Panc1 (cell line): Measurements from ENCODE around the gene CHST9. TPM values are rescaled to one million over a fixed set of nuclear protein-coding genes. Genes with fewer than 3 reads are reported as not detected.

Source experiments
- ATAC-seq: fragments of 200-7000 bp; cut with Tn5 transposase; 2 replicates; pipeline ENCODE4 v1.9.1; 2020; ENCODE audit warnings: mild to moderate bottlenecking, moderate library complexity
- BruUV-seq: library from RNA; stranded (reverse); fragments of 400-500 nt; replicated peaks from 2 replicates; lab custom pipeline; 2021; lab: Mats Ljungman, UMichigan
- CTCF ChIA-PET: fragments of 300-600 bp; sonication (Branson Sonifier 250); formaldehyde crosslinking; loops from one replicate; lab custom pipeline; 2022; ENCODE audit warnings: antibody characterized with exemption; lab: Charles Lee
- POLR2A ChIA-PET: fragments of 300-600 bp; sonication (Branson Sonifier 250); formaldehyde crosslinking; loops from one replicate; lab custom pipeline; 2022; ENCODE audit warnings: antibody characterized with exemption; lab: Charles Lee
- DNase-seq: peaks from one replicate; pipeline ENCODE4 v3.0.0-alpha.2; 2010; ENCODE audit warnings: low read depth, low spot score
- H3K27ac ChIP-seq: 2 replicates; pipeline ENCODE4 v1.5.1; 2011; ENCODE audit warnings: mild to moderate bottlenecking, low read length, inconsistent platforms
- H3K27me3 ChIP-seq: fragments of 200-500 bp; sonication (Bioruptor generic); 2 replicates; pipeline ENCODE4 v1.6.0; 2014; ENCODE audit warnings: low read length, inconsistent platforms; ENCODE audit not compliant: control insufficient read depth, insufficient read depth
- H3K36me3 ChIP-seq: fragments of 200-500 bp; sonication (Bioruptor generic); 2 replicates; pipeline ENCODE4 v1.5.1; 2014; ENCODE audit warnings: inconsistent platforms, mild to moderate bottlenecking, low read length, moderate library complexity; ENCODE audit not compliant: control insufficient read depth, insufficient read depth
- H3K4me1 ChIP-seq: 2 replicates; pipeline ENCODE4 v1.5.1; 2011; ENCODE audit warnings: inconsistent platforms, mild to moderate bottlenecking, low read length, moderate library complexity; ENCODE audit not compliant: control insufficient read depth, insufficient read depth
- H3K4me3 ChIP-seq, 2 experiments: 2 replicates each; pipeline ENCODE4 v1.5.1; 2011 to 2012; ENCODE audit warnings: low read depth in 2 of 2, low read length in 2 of 2, mild to moderate bottlenecking in 2 of 2, inconsistent platforms in 1 of 2, moderate library complexity in 1 of 2
- H3K9me3 ChIP-seq: fragments of 200-500 bp; sonication (Bioruptor generic); 2 replicates; pipeline ENCODE4 v1.5.1; 2014; ENCODE audit warnings: low read depth, mild to moderate bottlenecking, inconsistent platforms, low read length, moderate library complexity; ENCODE audit not compliant: control insufficient read depth, insufficient read depth
- CTCF ChIP-seq: fragments of 450-650 bp; IDR thresholded peaks from 2 replicates; pipeline ENCODE4 v1.5.1; 2017; ENCODE audit warnings: mild to moderate bottlenecking
- POLR2AphosphoS5 ChIP-seq: IDR thresholded peaks from 2 replicates; pipeline ENCODE4 v1.6.1; 2012; ENCODE audit warnings: mild to moderate bottlenecking, low read depth, low read length, moderate library complexity
- REST ChIP-seq, 2 experiments: IDR thresholded peaks; 2 replicates each; pipeline ENCODE4 v1.6.1; 2011 to 2012; ENCODE audit warnings: low read depth in 2 of 2, control low read depth in 1 of 2, low read length in 1 of 2, mild to moderate bottlenecking in 1 of 2, moderate library complexity in 1 of 2; ENCODE audit not compliant: insufficient read depth in 1 of 2
- SIN3A ChIP-seq: IDR thresholded peaks from 2 replicates; pipeline ENCODE4 v1.6.1; 2012; ENCODE audit warnings: low read depth, mild to moderate bottlenecking, low read length, moderate library complexity, borderline replicate concordance; ENCODE audit not compliant: insufficient read depth
- TCF7L2 ChIP-seq: IDR thresholded peaks from 2 replicates; pipeline ENCODE4 v1.6.1; 2011; ENCODE audit warnings: mild to moderate bottlenecking, low read depth, low read length, inconsistent platforms
- in situ Hi-C: cut with HindIII; loops from 2 replicates; pipeline ENCODE4 v1.10.0; 2016; ENCODE audit warnings: low sequenced_read_pairs, low pct_unique_long_range_greater_than_20kb
- intact Hi-C: fragments of 100-400 bp; cut with micrococcal nuclease; formaldehyde crosslinking; loops from one replicate; pipeline ENCODE4 v1.10.0; 2022; ENCODE audit not compliant: unreplicated experiment
- total RNA-seq: library from RNA; stranded (reverse); gene quantifications from one replicate; pipeline ENCODE4 v1.2.1, GENCODE V29; 2021; ENCODE audit not compliant: unreplicated experiment

CHST9 gene
- total RNA-seq, 1 experiment from 2014 or later = 0.05 TPM

GRCh38 chr18:27030421-27030820 is 154.7 kb downstream of the CHST9 start:
- ChIA-PET POLR2A (no interaction called here), CTCF (no interaction called here)
- DNase-seq (no peak), ATAC-seq (no peak)
- in situ Hi-C loops = no loop called here
- no peak overlapping the region for H3K4me3 ChIP-seq
- no peak for TF ChIP-seq POLR2AphosphoS5
- no peak for TF ChIP-seq SIN3A
- no peak for TF ChIP-seq TCF7L2
- no peak for TF ChIP-seq CTCF
- no peak for TF ChIP-seq REST (IDR thresholded peaks at IDR 0.05; ENCODE audit: insufficient read depth in 1 of 2, low read depth in 2 of 2, low read length in 1 of 2)
- no peaks in the 10 kb centered on the region; the same call in 1 of the 2 replicates for H3K27me3 ChIP-seq
- no TSS peak for BruUV-seq
- H3K36me3 ChIP-seq = no peaks in the 10 kb centered on the region
- H3K4me1 ChIP-seq = no peaks in the 10 kb centered on the region
- intact Hi-C loops = no loop called here
- no peaks in the 10 kb centered on the region for H3K9me3 ChIP-seq
- H3K27ac ChIP-seq = no peak overlapping the region

- TF ChIP-seq POLR2AphosphoS5 = no peak
- no peak for TF ChIP-seq SIN3A
- TF ChIP-seq CTCF = no peak
- TF ChIP-seq TCF7L2 = no peak
- TF ChIP-seq REST (IDR thresholded peaks at IDR 0.05; ENCODE audit: insufficient read depth in 1 of 2, low read depth in 2 of 2, low read length in 1 of 2) = no peak
- H3K4me3 ChIP-seq = no peak overlapping the region
- no peak for DNase-seq
- no peak for ATAC-seq
- in situ Hi-C loops = no loop called here
- no peaks in the 10 kb centered on the region for H3K9me3 ChIP-seq
- no peaks in the 10 kb centered on the region for H3K36me3 ChIP-seq
- ChIA-PET CTCF (no interaction called here), POLR2A (no interaction called here)
- H3K4me1 ChIP-seq = no peaks in the 10 kb centered on the region
- no peaks in the 10 kb centered on the region; the same call in 1 of the 2 replicates for H3K27me3 ChIP-seq
- no peak overlapping the region for H3K27ac ChIP-seq
- intact Hi-C loops = no loop called here
- BruUV-seq = no TSS peak
Observed at GRCh38 chr18:27022477-27022876, 162.6 kb downstream of the CHST9 start.
